ENCODE data around the gene ITCH.

GRCh38 chr20:34345402-34345736, 17.7 kb upstream of the ITCH start:
- TF ChIP-seq CTCF (IDR thresholded peaks at IDR 0.05) (no peak), POLR2A (IDR thresholded peaks at IDR 0.05) (no peak)
